ENCODE measurements around the gene RPS21.
"Not testable (repeated sequence)": the region's sequence is repeated elsewhere in the genome, so short reads cannot be mapped to it uniquely, and the experiment has no call there.

Gene RPS21

DNA sequence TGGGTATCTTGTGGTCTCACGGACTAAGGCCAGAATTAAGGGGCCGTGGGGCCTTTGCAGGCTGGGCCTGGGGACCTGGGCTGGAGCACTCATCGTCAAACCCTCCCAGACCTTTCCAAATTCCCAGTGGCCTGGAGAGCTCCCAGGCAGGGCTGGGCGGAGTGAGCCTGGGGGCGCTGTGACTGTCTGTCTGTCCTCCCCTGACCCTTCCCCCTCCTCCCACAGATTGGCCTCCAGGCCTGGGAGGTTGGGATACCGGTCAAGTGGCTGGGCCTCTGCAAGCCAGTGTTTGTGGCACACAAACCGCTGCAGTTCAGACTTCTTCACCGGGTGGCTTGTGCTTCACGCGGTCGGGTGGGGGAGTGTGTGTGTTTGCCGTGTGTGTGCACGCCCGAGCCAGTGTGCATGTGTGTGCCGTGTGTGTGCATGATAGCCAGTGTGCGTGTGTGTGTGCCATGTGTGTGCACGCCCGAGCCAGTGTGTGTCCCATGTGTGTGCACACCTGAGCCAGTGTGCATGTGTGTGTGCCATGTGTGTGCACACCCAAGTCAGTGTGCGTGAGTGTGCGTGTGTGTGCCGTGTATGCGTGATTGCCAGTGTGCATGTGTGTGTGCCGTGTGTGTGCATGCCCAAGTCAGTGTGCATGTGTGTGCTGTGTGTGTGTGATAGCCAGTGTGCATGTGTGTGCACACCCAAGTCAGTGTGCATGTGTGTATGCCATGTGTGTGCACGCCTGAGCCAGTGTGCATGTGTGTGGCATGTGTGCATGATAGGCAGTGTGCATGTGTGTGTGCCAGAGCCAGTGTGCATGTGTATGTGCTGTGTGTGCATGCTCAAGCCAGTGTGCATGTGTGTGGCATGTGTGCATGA is 34.2 kb downstream of the RPS21 start:
- no peak overlapping the region for H3K4me3 ChIP-seq
- TF ChIP-seq EZH2 (IDR thresholded peaks at IDR 0.05), result no peak
- TF ChIP-seq POLR2AphosphoS5 (IDR thresholded peaks at IDR 0.05; ENCODE audit: borderline replicate concordance, low read depth, low read length), result no peak
- TF ChIP-seq FOXP2 (optimal IDR thresholded peaks at IDR 0.05; ENCODE audit: control extremely low read depth, extremely low read length, insufficient read depth), result no peak
- H3K9ac ChIP-seq (ENCODE audit: insufficient read length), result no peak overlapping the region
- no peak overlapping the region for H3K27ac ChIP-seq
- H3K9me3 ChIP-seq (ENCODE audit: low read depth, low read length), result no peaks in the 10 kb centered on the region
- no peak for DNase-seq (ENCODE audit: low read depth, low spot score)
- no peaks in the 10 kb centered on the region for H3K36me3 ChIP-seq (ENCODE audit: insufficient read depth, low read length)

DNA sequence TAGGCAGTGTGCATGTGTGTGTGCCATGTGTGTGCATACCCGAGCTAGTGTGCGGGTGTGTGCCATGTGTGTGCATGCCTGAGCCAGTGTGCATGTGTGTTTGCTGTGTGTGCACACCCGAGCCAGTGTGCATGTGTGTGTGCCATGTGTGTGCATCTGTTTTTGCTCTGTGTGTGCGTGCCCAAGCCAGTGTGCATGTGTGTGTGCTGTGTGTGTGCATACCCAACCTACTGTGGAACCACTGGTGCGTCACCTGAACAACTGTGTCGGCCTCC is 34.8 kb downstream of the RPS21 start:
- no peaks in the 10 kb centered on the region for H3K36me3 ChIP-seq (ENCODE audit: insufficient read depth, low read length)
- TF ChIP-seq FOXP2 (optimal IDR thresholded peaks at IDR 0.05; ENCODE audit: control extremely low read depth, extremely low read length, insufficient read depth), result no peak
- TF ChIP-seq EZH2 (IDR thresholded peaks at IDR 0.05), result no peak
- no peak for TF ChIP-seq POLR2AphosphoS5 (IDR thresholded peaks at IDR 0.05; ENCODE audit: borderline replicate concordance, low read depth, low read length)
- DNase-seq (ENCODE audit: low read depth, low spot score), result no peak

DNA sequence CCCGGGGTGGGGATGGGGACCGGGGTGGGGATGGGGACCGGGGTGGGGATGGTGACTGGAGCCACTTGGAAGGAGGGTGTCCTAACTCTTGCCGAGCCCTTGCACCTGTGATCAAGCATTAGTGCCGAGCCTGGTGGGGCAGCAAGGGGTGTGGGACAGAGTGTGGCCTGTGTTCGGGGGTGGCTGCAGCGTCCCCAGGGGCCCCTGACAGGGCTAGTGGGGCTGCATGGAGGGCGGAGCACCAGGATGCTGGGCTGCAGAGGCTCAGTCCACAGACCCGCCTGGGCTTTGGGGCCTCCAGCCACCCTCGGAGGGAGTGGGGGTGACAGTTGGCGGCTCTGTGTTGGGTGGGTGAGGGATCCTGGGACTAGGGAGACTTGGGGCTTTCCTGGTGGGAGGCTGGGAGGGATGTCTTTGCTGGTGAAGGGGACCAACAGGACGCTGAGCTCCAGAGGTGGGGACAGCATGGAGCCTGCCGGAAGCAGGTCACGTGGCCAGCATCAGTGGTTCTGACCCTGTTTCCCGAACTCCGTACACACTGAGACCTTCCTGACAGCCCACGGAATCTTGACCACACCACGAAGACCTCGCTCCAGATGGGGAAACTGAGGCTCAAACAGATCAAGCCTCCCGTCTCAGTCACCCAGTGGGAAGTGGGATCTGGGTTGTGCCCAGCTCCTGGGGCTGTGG is 35.9 kb downstream of the RPS21 start:
- DNase-seq (ENCODE audit: low read depth, low spot score), result no peak
- TF ChIP-seq EZH2 (IDR thresholded peaks at IDR 0.05), result no peak
- no peak for TF ChIP-seq FOXP2 (optimal IDR thresholded peaks at IDR 0.05; ENCODE audit: control extremely low read depth, extremely low read length, insufficient read depth)
- TF ChIP-seq POLR2AphosphoS5 (IDR thresholded peaks at IDR 0.05; ENCODE audit: borderline replicate concordance, low read depth, low read length), result no peak
- Histone ChIP-seq H3K9ac (ENCODE audit: insufficient read length) (no peak overlapping the region), H3K36me3 (ENCODE audit: insufficient read depth, low read length) (no peaks in the 10 kb centered on the region), H3K27ac (no peak overlapping the region), H3K9me3 (ENCODE audit: low read depth, low read length) (no peaks in the 10 kb centered on the region), H3K4me3 (no peak overlapping the region)

More for the DNA sequence above, 34.8 kb downstream of the RPS21 start:
- H3K4me3 ChIP-seq, result no peak overlapping the region
- no peak overlapping the region for H3K9ac ChIP-seq (ENCODE audit: insufficient read length)
- H3K9me3 ChIP-seq (ENCODE audit: low read depth, low read length), result no peaks in the 10 kb centered on the region
- no peak overlapping the region for H3K27ac ChIP-seq

DNA sequence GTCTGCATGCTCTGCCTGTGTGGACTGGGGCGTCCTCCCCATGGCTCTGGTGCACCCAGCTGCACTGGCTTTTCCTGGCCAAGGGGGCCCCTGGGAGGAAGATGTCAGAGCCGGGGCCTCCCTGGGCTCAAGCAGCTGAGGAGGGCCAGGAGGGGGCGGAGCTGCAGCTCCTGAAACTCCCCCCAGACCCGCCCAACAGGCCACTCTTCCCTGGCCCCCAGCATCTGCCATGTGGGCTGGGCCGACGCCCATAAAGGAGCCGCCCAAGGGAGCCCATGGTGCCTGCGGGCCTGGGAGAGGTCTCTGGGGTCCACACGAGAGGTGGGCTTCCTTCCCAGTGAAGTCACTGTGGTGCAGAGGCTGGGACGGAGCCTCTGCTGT is 36.4 kb downstream of the RPS21 start:
- H3K36me3 ChIP-seq (ENCODE audit: insufficient read depth, low read length), result no peaks in the 10 kb centered on the region
- no peak overlapping the region for H3K9ac ChIP-seq (ENCODE audit: insufficient read length)
- TF ChIP-seq EZH2 (IDR thresholded peaks at IDR 0.05), result no peak
- TF ChIP-seq FOXP2 (optimal IDR thresholded peaks at IDR 0.05; ENCODE audit: control extremely low read depth, extremely low read length, insufficient read depth), result no peak
- no peak for TF ChIP-seq POLR2AphosphoS5 (IDR thresholded peaks at IDR 0.05; ENCODE audit: borderline replicate concordance, low read depth, low read length)
- H3K4me3 ChIP-seq, result no peak overlapping the region
- H3K27ac ChIP-seq, result no peak overlapping the region
- H3K9me3 ChIP-seq (ENCODE audit: low read depth, low read length), result no peaks in the 10 kb centered on the region
- DNase-seq (ENCODE audit: low read depth, low spot score), result no peak

DNA sequence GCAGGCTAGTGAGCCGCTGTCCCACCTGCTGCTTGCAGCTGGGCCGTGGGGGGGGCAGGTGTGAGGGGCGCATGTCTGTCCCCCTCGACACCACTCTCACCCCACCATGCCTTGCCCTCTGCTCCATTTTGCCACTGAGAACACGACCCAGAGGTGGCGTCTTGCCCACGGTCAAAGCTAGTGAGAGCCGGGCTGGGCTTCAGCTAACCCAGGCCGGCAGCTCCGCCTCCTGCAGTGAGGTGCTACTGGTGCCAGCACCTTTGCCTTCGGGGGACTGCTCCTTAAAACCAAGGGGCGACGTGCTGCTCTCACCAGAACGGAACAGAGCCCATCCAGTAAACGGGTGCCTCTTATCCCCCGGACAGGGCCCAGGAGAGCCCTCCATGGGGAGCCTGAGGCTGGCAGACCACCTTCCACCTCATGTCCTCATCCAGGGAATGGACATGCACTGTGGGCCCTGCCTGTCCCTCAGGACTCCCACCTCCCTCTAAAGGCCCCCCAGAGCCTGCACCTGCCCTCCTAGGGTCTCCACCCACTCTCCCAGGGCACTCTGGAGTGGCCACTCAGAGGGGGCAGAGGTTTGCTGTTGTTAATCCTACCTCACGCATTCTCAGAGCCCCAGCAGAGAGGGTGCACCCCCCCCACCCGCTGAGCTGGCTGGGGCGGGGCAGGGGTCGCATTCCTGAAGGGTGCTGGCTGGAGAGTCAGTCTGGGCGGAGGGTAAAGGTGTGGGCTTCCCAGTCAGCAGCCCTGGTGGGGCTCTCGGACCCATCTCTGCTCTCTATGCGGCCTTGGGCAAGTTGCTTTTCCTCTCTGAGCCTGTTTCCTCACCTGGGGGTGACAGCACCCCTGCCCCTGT is 37.6 kb downstream of the RPS21 start:
- TF ChIP-seq FOXP2 (optimal IDR thresholded peaks at IDR 0.05; ENCODE audit: control extremely low read depth, extremely low read length, insufficient read depth), result no peak
- Histone ChIP-seq H3K9ac (ENCODE audit: insufficient read length) (no peak overlapping the region), H3K27ac (no peak overlapping the region), H3K36me3 (ENCODE audit: insufficient read depth, low read length) (no peaks in the 10 kb centered on the region), H3K9me3 (ENCODE audit: low read depth, low read length) (no peaks in the 10 kb centered on the region), H3K4me3 (no peak overlapping the region)
- no peak for DNase-seq (ENCODE audit: low read depth, low spot score)

DNA sequence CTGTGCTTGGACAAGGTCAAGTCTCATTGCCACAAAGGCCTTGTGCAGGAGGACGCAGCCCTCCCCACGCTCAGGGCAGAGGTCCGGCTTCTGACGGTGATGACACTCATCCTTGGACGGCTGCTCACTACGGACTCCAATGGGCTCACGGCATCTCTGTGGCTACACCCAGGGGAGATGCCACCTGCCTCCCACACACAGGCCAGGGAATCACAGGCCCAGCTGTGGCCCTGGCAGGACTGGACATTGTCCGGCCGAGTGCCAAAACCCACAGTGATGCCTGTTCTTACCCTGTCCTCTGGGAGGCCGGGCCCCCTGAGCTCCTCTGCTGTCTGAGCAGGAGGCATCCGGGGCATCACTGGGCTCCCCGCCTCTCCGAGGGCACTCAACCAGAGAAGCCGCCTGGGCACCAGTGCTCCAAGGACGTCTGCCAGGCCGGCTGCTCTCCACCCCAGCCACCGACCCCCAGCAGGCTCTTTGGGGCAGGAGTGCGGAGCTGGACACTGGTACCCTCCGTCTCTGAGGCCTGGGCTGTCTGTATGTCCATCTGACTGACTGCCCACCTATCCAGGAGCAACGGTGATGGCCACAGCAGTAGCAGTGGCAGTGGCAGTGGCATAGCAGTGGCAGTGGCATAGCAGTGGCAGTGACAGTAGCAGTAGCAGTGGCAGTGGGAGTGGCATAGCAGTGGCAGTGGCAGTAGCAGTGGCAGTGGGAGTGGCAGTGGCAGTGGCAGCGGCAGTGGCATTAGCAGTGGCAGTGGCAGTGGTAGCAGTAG is 38.6 kb downstream of the RPS21 start:
- no peak for TF ChIP-seq POLR2AphosphoS5 (IDR thresholded peaks at IDR 0.05; ENCODE audit: borderline replicate concordance, low read depth, low read length)
- no peak for TF ChIP-seq FOXP2 (optimal IDR thresholded peaks at IDR 0.05; ENCODE audit: control extremely low read depth, extremely low read length, insufficient read depth)
- no peak for TF ChIP-seq EZH2 (IDR thresholded peaks at IDR 0.05)
- Histone ChIP-seq H3K36me3 (ENCODE audit: insufficient read depth, low read length) (no peaks in the 10 kb centered on the region), H3K9me3 (ENCODE audit: low read depth, low read length) (no peaks in the 10 kb centered on the region), H3K27ac (no peak overlapping the region), H3K4me3 (no peak overlapping the region), H3K9ac (ENCODE audit: insufficient read length) (no peak overlapping the region)
- no peak for DNase-seq (ENCODE audit: low read depth, low spot score)

DNA sequence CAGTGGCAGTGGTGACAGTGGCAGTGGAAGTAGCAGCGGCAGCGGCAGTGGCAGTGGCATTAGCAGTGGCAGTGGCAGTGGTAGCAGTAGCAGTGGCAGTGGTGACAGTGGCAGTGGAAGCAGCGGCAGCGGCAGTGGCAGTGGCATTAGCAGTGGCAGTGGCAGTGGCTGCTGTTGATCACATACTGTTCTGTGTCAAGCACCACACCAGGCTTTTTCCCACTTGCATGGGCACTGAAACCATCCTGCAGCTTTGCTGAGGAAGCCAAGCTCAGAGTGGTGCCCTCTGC is 39.1 kb downstream of the RPS21 start:
- H3K4me3 ChIP-seq; H3K27ac ChIP-seq; DNase-seq (ENCODE audit: low read depth, low spot score); H3K9ac ChIP-seq (ENCODE audit: insufficient read length); H3K36me3 ChIP-seq (ENCODE audit: insufficient read depth, low read length); H3K9me3 ChIP-seq (ENCODE audit: low read depth, low read length): not testable (repeated sequence)

DNA sequence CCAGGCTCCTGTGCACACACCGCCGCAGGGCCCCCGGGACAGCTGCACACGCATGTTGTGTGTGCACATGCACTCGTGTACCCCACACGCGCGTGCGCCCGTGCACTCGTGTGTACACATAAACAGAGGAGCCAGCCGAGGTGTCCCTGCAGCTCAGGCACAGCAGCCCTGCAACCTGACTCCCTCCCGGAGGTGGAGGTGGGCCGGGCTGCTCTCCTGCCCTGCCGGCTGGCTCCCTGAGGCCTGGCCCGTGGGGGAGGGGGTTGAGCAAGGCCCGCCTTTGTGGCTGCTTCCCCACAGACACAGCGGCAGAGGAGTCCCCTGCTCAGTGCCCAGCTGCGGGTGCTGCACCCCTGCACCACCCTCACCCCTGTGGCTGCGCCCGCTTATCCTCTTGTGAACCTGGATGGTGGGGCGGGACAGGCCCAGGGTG is 39.8 kb downstream of the RPS21 start:
- no peak overlapping the region for H3K9ac ChIP-seq (ENCODE audit: insufficient read length)
- no peak overlapping the region for H3K4me3 ChIP-seq
- TF ChIP-seq POLR2AphosphoS5 (IDR thresholded peaks at IDR 0.05; ENCODE audit: borderline replicate concordance, low read depth, low read length), result no peak
- TF ChIP-seq EZH2 (IDR thresholded peaks at IDR 0.05), result no peak
- TF ChIP-seq FOXP2 (optimal IDR thresholded peaks at IDR 0.05; ENCODE audit: control extremely low read depth, extremely low read length, insufficient read depth), result no peak
- no peak for DNase-seq (ENCODE audit: low read depth, low spot score)
- H3K36me3 ChIP-seq (ENCODE audit: insufficient read depth, low read length), result no peaks in the 10 kb centered on the region
- H3K27ac ChIP-seq, result no peak overlapping the region
- H3K9me3 ChIP-seq (ENCODE audit: low read depth, low read length), result no peaks in the 10 kb centered on the region

Measured in SK-N-MC (cell line).